ENCODE results near the gene NADK. TPM values are rescaled to one million over a fixed set of nuclear protein-coding genes. Genes with fewer than 3 reads are reported as not detected.
"Not testable (repeated sequence)": the region's sequence is repeated elsewhere in the genome, so short reads cannot be mapped to it uniquely, and the experiment has no call there.

The NADK gene
- polyA plus RNA-seq, 1 donor = 59.8 TPM

DNA sequence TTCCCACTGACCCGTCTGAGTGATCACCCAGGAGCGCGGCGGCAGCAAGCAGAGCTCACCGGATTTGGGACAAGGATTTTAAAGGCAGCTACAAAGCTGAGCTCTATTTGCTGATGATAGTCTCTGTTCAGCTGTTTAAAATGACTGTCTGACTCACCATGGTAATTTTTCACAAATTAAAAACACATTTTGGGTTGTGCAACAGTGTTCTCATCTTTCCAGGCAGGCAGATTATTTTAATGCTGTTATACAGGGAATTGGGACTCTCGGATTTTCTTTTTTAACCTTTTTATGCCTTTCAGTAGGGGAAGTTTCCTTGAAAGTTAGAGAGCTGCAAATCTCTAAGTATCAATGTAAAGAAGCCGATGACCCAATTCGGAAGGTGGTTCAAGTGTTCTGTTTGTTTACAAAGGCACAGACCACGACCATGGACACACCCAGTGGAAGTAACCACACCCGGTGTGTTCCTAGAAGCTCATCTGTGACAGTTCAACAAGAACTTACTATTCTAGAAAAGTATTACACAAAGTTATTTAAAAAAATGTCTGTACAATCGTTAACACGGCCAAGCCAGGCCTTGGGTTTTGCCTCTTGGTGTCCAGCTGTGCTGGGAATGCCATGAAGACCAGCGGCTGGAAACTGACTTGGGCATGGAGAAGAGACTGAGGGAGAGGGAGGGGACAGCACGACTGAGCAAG, 49.8 kb downstream of the NADK start:
- H3K27me3 ChIP-seq (ENCODE audit: control insufficient read depth, insufficient read depth, low read length); H3K27ac ChIP-seq (ENCODE audit: low read length); DNase-seq; H3K4me1 ChIP-seq (ENCODE audit: control insufficient read depth, insufficient read depth, low read length); H3K4me3 ChIP-seq (ENCODE audit: low read length); H3K9me3 ChIP-seq (ENCODE audit: control insufficient read depth, low read depth, low read length): not testable (repeated sequence)
- H3K36me3 ChIP-seq (ENCODE audit: control insufficient read depth, insufficient read depth, low read length) = peaks cover 26% of the 10 kb centered on the region
- WGBS (ENCODE audit: insufficient coverage, low lambda C conversion rate) = no CpG with 5 or more reads among the region's 14 CpGs

DNA sequence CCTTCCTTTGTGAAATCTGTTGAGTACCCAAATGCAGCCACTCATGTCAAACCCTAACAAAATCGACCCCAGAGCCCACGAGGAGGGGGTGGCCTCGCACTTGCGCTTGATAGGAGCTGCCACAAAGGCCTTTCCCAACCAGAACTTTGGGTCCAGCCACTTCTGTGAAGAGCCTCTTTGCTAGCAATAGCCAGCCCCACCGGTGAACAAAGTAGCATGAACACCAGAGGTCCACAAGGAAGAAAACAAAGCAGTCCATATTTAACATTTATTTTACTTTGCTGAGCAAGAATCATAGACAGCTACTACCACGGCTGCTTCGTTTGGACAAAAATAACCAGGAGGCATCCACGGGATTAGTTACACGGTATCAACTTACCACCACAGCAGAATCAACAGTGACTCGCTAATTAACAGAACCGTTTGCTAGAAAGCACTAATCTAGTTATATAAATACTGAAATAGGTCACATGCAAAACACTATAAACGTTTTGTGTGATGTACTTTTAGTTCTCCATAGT, 51.1 kb downstream of the NADK start:
- WGBS (ENCODE audit: insufficient coverage, low lambda C conversion rate) = no CpG with 5 or more reads among the region's 12 CpGs
- not testable (repeated sequence) for H3K27me3 ChIP-seq (ENCODE audit: control insufficient read depth, insufficient read depth, low read length); H3K9me3 ChIP-seq (ENCODE audit: control insufficient read depth, low read depth, low read length); H3K27ac ChIP-seq (ENCODE audit: low read length); H3K4me3 ChIP-seq (ENCODE audit: low read length); H3K4me1 ChIP-seq (ENCODE audit: control insufficient read depth, insufficient read depth, low read length); DNase-seq
- H3K36me3 ChIP-seq (ENCODE audit: control insufficient read depth, insufficient read depth, low read length) = peaks cover 18% of the 10 kb centered on the region

DNA sequence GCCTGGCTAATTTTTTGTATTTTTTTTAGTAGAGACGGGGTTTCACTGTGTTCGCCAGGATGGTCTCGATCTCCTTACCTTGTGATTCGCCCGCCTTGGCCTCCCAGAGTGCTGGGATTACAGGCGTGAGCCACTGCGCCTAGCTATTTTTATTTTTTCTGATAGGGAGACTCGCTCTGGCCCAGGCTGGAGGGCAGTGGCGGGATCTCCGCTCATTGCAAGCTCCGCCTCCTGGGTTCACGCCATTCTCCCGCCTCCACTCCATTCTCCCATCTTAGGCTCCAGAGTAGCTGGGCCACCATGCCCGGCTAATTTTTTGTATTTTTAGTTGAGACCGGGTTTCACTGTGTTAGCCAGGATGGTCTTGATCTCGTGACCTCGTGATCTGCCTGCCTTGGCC, 52.2 kb downstream of the NADK start:
- H3K4me1 ChIP-seq (ENCODE audit: control insufficient read depth, insufficient read depth, low read length); H3K27ac ChIP-seq (ENCODE audit: low read length); H3K9me3 ChIP-seq (ENCODE audit: control insufficient read depth, low read depth, low read length); DNase-seq; H3K4me3 ChIP-seq (ENCODE audit: low read length); H3K27me3 ChIP-seq (ENCODE audit: control insufficient read depth, insufficient read depth, low read length): not testable (repeated sequence)
- peaks cover 17% of the 10 kb centered on the region for H3K36me3 ChIP-seq (ENCODE audit: control insufficient read depth, insufficient read depth, low read length)
- no CpG with 5 or more reads among the region's 17 CpGs for WGBS (ENCODE audit: insufficient coverage, low lambda C conversion rate)

DNA sequence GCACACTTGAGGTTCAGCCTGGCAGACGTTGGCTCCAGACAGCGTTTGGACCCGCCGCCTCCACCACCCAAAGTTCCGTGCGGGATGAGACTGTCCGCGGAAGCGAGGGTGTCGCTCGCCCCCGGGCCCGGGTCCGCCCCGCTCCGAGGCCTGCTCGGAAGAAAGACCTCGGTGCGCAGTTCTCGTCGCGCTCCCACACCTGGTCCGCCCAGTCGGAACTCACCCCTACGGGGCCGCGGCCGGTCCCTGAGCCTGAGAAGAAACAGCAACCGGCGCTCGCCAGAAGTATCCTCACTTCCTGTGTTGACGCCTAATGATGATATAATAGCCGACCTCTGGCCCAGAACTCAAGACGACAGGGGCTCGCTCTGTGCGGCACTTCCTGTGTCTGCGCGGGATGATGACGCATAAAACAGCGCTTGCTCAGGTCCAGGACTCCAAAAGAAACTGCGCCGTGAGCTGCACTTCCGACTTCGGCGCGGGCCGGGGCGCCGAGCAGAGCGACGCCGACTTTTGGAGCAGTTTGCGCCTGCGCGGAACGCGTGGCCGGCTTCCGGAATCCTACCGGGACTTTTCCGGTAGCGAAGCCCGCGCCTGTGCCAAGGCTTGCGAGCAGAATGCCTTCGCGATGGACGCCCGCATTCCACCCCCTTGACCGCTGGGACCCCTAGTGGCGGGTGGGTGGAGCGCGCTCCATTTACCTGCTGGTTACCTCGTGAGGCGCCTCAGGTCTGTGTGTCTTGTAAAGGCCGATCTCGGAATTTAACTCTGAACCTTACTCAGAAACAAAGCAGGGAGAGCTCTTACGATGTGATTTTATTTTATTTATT, 54.0 kb downstream of the NADK start, which contains the start of gene CDK11A:
Gene CDK11A (minus strand): TSS at position 323 of the 830 bp plus-strand sequence. CDS start 1,539 bp downstream, outside the sequence.
- not testable (repeated sequence) for H3K4me1 ChIP-seq (ENCODE audit: control insufficient read depth, insufficient read depth, low read length); H3K9me3 ChIP-seq (ENCODE audit: control insufficient read depth, low read depth, low read length); H3K27me3 ChIP-seq (ENCODE audit: control insufficient read depth, insufficient read depth, low read length)
- Histone ChIP-seq H3K36me3 (ENCODE audit: control insufficient read depth, insufficient read depth, low read length) (peaks cover 22% of the 10 kb centered on the region), H3K27ac (ENCODE audit: low read length) (peak within 1 kb of the TSS; percentile 91), H3K4me3 (ENCODE audit: low read length) (peak within 1 kb of the TSS; percentile 86)
- WGBS (ENCODE audit: insufficient coverage, low lambda C conversion rate) = no CpG with 5 or more reads among the region's 78 CpGs
- peak; percentile 96 to 100 for DNase-seq

DNA sequence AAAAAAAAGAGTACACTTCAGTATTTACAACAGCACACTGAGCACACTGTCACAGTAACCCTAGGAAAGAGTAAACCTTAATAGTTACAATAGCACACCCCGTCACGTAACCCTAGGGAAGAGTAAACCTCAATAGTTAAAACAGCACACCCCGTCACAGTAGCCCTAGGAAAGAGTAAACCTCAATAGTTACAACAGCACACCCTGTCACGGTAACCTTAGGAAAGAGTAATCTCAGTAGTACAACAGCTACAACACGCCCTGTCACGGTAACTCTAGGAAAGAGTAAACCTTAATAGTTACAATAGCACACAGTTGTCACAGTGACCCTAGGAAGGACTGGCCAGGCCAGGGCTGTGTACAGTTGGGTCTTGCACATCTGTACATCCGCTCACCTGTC, 57.1 kb downstream of the NADK start:
- DNase-seq = no peak
- Histone ChIP-seq H3K27ac (ENCODE audit: low read length) (no peak overlapping the region), H3K9me3 (ENCODE audit: control insufficient read depth, low read depth, low read length) (no peaks in the 10 kb centered on the region), H3K4me1 (ENCODE audit: control insufficient read depth, insufficient read depth, low read length) (no peaks in the 10 kb centered on the region), H3K36me3 (ENCODE audit: control insufficient read depth, insufficient read depth, low read length) (peaks cover 30% of the 10 kb centered on the region), H3K27me3 (ENCODE audit: control insufficient read depth, insufficient read depth, low read length) (no peaks in the 10 kb centered on the region), H3K4me3 (ENCODE audit: low read length) (no peak overlapping the region)
- no CpG with 5 or more reads among the region's 7 CpGs for WGBS (ENCODE audit: insufficient coverage, low lambda C conversion rate)

DNA sequence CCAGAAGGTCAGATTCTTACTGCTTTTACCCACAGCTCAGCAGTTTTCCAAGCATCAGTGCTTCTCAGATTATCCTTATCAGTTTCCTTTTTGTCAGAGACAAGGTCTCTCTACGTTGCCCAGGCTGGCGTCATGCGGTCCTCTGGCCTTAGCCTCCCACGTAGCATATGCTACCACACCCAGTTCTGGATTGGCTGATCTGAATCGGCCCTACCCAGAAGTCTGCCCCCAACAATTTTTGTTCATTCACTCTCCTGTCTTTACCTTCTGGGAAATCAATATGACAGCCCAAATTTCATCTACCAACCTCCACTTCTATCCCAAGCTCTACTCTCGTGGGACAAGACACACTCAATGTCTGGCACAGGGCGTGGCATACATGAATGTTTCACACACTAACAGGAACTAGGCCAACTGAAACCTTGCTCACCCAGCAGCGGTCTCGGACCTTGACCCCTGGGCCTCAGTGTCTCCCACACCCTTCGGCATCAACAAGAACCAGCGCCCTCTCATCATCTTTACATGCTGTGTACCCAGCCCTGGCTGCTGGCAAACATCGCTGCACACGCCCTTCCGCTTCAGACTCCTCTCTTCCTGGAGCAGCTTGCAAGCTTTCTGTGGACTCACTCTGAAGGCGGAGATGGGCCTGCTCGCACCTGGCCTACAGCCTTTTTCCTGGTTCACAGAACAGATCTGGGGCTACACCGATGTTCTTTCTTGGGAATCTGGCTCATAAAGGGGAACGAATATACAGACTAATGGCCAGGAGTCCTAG, 63.0 kb downstream of the NADK start:
- H3K4me1 ChIP-seq (ENCODE audit: control insufficient read depth, insufficient read depth, low read length); H3K27me3 ChIP-seq (ENCODE audit: control insufficient read depth, insufficient read depth, low read length); H3K27ac ChIP-seq (ENCODE audit: low read length); H3K9me3 ChIP-seq (ENCODE audit: control insufficient read depth, low read depth, low read length); H3K4me3 ChIP-seq (ENCODE audit: low read length): not testable (repeated sequence)
- no CpG with 5 or more reads among the region's 18 CpGs for WGBS (ENCODE audit: insufficient coverage, low lambda C conversion rate)
- peaks cover 19% of the 10 kb centered on the region for H3K36me3 ChIP-seq (ENCODE audit: control insufficient read depth, insufficient read depth, low read length)
- DNase-seq = peak in 1 of 2 donors; percentile 5

DNA sequence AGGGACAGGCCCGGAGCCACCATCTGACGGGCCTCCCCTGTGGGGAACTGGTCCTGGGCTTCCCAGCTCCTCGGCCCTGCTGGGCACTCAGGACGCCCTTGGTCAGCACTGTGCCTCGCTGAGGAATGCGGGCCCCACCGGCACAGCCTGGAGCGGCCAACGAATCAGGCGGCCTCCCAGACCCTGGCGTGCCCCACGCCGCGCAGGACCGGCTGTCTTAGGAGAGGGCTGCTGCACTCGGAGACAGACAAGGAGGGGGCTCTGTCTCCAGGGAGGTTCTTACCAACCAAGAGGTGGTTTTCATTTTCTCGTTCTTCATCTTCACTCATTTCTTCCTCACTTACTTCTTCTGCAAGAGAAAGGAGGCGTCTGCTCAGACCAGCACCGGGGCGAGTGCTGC, 70.4 kb downstream of the NADK start:
- not testable (repeated sequence) for H3K9me3 ChIP-seq (ENCODE audit: control insufficient read depth, low read depth, low read length); H3K27me3 ChIP-seq (ENCODE audit: control insufficient read depth, insufficient read depth, low read length); DNase-seq; H3K27ac ChIP-seq (ENCODE audit: low read length); H3K4me1 ChIP-seq (ENCODE audit: control insufficient read depth, insufficient read depth, low read length); H3K4me3 ChIP-seq (ENCODE audit: low read length)
- WGBS (ENCODE audit: insufficient coverage, low lambda C conversion rate) = no CpG with 5 or more reads among the region's 20 CpGs
- H3K36me3 ChIP-seq (ENCODE audit: control insufficient read depth, insufficient read depth, low read length) = peaks cover 15% of the 10 kb centered on the region

DNA sequence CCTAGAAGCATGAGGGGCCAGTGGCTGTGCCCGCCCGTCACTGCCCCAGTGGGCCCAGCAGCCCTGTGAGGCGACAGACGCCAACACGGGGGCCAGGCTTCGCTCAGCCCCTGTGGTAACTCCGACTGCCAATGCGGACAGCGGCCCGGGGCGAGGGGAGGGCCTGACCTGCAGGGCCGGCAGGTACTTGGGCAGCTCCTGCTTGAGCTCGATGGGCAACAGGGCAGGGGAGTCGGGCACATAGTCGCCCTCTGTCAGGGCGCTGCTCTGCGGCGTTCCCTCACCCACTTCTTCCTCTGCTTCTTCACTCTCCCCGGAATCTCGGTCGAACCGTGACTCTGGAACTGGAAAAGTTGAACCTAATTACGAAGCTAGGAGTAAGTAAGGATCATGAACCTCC, 71.0 kb downstream of the NADK start:
- DNase-seq; H3K9me3 ChIP-seq (ENCODE audit: control insufficient read depth, low read depth, low read length); H3K4me3 ChIP-seq (ENCODE audit: low read length); H3K4me1 ChIP-seq (ENCODE audit: control insufficient read depth, insufficient read depth, low read length); H3K27ac ChIP-seq (ENCODE audit: low read length); H3K27me3 ChIP-seq (ENCODE audit: control insufficient read depth, insufficient read depth, low read length): not testable (repeated sequence)
- no CpG with 5 or more reads among the region's 23 CpGs for WGBS (ENCODE audit: insufficient coverage, low lambda C conversion rate)
- peaks cover 15% of the 10 kb centered on the region for H3K36me3 ChIP-seq (ENCODE audit: control insufficient read depth, insufficient read depth, low read length)

DNA sequence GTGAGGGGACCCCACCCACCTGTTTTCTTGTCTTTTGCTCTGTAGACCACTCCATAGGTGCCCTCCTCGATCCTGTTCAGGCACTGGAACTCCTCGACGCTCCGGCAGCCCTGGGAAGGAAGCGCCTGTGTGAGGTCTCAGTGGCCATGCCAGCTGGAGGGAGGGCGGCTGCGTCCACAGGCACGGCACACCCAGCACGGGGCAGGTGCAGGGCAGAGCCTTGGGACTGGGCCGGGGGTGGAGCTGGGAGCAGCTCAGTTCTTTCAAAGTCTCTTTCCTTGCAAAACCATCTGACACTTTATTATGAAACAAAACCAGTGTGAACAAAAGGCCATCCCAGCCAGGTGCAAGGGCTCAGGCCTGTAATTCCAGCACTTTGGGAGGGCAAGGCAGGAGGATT, 72.6 kb downstream of the NADK start:
- H3K9me3 ChIP-seq (ENCODE audit: control insufficient read depth, low read depth, low read length); H3K27me3 ChIP-seq (ENCODE audit: control insufficient read depth, insufficient read depth, low read length); H3K27ac ChIP-seq (ENCODE audit: low read length); H3K4me3 ChIP-seq (ENCODE audit: low read length); H3K4me1 ChIP-seq (ENCODE audit: control insufficient read depth, insufficient read depth, low read length); DNase-seq: not testable (repeated sequence)
- no CpG with 5 or more reads among the region's 10 CpGs for WGBS (ENCODE audit: insufficient coverage, low lambda C conversion rate)
- peaks cover 15% of the 10 kb centered on the region for H3K36me3 ChIP-seq (ENCODE audit: control insufficient read depth, insufficient read depth, low read length)

DNA sequence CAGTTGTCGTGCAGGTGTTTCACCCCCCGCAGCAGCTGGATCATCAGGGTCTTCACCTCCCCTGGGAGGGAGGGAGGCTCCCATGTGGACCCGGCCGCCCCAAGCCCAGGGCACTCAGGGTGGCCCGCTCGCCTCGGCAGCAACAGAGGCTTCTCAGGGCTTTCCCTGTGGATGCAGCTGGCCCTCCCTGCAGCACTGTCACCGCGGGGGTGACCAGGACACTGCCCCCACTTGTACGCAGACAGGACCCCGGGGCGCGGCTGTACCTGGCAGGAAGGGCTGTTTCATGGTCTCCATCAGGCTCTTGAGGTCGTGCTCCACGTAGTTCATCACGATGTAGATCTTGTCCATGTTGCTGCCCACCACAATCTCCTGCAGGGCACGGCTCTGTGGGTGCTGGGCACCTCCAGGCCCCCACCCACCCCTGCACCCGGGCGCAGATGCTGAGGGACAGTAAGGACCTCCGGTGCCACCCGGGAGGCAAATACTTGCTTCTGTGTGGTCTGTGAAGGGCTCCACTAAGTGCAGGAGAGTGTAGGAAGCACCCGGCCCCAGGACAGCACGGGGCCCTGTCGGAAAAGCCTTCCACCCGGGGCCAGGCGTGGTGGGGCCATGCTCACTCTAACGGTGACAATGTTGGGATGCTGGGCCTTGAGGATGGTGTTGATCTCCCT, 73.8 kb downstream of the NADK start:
- no CpG with 5 or more reads among the region's 27 CpGs for WGBS (ENCODE audit: insufficient coverage, low lambda C conversion rate)
- not testable (repeated sequence) for H3K27ac ChIP-seq (ENCODE audit: low read length); H3K27me3 ChIP-seq (ENCODE audit: control insufficient read depth, insufficient read depth, low read length); H3K4me3 ChIP-seq (ENCODE audit: low read length); H3K9me3 ChIP-seq (ENCODE audit: control insufficient read depth, low read depth, low read length); H3K4me1 ChIP-seq (ENCODE audit: control insufficient read depth, insufficient read depth, low read length); DNase-seq
- H3K36me3 ChIP-seq (ENCODE audit: control insufficient read depth, insufficient read depth, low read length) = peaks cover 15% of the 10 kb centered on the region

Data from large intestine (tissue), 3 donors.